GM19438 (cell line): Measurements from ENCODE around the gene CLOCK.
"Not testable (repeated sequence)": the region's sequence is repeated elsewhere in the genome, so short reads cannot be mapped to it uniquely, and the experiment has no call there.

ENCODE experiments used
- ATAC-seq: cut with Tn5 transposase; IDR thresholded peaks from one replicate; pipeline ENCODE4 v1.9.1; 2021; ENCODE audit warnings: low read depth; ENCODE audit not compliant: unreplicated experiment

Gene CLOCK, protein sequence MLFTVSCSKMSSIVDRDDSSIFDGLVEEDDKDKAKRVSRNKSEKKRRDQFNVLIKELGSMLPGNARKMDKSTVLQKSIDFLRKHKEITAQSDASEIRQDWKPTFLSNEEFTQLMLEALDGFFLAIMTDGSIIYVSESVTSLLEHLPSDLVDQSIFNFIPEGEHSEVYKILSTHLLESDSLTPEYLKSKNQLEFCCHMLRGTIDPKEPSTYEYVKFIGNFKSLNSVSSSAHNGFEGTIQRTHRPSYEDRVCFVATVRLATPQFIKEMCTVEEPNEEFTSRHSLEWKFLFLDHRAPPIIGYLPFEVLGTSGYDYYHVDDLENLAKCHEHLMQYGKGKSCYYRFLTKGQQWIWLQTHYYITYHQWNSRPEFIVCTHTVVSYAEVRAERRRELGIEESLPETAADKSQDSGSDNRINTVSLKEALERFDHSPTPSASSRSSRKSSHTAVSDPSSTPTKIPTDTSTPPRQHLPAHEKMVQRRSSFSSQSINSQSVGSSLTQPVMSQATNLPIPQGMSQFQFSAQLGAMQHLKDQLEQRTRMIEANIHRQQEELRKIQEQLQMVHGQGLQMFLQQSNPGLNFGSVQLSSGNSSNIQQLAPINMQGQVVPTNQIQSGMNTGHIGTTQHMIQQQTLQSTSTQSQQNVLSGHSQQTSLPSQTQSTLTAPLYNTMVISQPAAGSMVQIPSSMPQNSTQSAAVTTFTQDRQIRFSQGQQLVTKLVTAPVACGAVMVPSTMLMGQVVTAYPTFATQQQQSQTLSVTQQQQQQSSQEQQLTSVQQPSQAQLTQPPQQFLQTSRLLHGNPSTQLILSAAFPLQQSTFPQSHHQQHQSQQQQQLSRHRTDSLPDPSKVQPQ

DNA sequence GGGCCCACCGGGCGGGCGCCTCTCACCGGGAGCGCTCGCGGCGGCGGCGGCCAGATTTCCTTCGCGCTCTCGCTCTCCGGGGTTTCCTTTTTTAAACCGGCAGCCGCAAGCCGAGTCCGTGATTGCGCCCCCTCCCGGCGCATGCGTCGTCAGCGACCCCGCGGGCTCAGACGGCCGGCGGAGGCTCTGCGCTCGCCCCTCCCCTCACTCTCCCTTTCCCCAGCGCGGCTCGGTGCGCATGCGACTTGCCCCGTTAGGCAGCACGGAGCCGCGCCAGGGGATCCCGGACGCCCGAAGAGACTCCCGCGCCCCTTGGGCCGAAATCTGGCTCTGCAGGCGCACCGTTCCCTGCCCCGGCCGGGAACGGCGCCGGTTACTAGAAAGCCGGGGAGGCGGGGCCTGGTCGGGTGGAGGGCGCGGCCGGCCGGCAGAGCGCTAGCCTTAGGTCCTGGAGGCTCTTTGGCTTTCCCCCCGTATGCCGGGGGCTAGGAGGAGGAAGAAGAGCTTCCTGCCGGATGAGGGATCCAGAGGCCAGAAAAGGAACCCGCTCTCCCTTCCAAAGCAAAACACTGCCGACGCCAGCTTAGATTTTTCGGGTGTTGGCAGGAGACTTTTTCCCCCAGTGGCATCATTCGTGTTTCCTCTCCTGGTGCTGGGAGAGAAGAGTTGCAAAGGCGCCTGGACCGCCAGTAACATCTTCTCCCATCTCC lies at the start of gene CLOCK:
TSS of gene CLOCK (minus strand) at position 154 of the 710 bp plus-strand sequence. CDS start 64,124 bp downstream, outside the sequence.
- ATAC-seq, result peak; percentile 69

DNA sequence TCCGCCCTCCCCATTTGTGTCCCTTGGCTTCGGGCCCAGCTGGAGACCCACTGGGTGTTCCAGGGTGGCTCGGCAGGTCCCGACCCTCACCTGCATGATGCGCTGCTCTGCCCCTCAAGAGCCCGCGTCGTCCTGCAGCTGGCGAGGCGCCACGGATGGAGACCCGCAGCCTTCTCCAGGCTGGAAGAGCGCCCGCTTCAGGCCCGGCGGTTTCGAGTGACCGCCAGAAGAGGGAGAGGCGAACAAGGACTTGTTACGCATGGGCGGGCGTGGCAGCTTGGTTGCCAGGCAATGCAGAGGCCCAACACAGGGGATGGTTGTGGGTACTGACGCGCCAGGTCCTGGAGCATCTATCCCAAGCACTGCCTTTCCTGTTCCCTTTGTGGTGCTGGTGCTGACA lies 45.3 kb upstream of the CLOCK start, which contains the start of gene PDCL2:
TSS of gene PDCL2 (minus strand) at position 232 of the 400 bp plus-strand sequence. CDS start at position 96, 136 bp downstream.
- ATAC-seq, result no peak

DNA sequence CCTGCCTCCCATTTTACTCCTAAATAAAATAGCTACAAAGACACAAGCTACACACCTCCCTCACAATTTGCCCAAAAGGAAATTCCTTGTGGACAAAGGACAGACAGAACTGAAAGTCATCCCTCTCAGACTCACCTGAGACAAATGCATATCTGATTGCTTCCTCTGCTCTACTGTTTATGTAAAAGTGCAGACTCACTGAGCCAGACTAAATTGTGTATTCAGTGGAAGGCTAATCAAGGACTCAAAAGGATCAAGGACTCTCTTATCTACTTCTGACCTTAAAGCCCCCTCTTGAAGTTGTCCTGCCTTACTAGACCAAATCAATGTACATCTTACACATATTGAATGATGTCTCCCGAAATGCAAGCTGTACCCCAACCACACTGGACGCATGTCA lies 41.5 kb upstream of the CLOCK start:
- ATAC-seq, result no peak

DNA sequence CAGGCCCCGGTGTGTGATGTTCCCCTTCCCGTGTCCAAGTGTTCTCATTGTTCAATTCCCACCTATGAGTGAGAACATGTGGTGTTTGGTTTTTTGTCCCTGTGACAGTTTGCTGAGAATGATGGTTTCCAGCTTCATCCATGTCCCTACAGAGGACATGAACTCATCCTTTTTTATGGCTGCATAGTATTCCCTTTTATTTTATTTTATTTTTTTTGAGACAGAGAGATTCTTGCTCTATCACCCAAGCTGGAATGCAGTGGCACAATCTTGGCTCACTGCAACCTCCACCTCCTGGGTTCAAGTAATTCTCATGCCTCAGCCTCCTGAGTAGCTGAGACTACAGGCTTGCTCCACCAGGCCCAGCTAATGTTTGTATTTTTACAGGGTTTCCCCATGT lies 36.1 kb upstream of the CLOCK start:
- not testable (repeated sequence) for ATAC-seq

DNA sequence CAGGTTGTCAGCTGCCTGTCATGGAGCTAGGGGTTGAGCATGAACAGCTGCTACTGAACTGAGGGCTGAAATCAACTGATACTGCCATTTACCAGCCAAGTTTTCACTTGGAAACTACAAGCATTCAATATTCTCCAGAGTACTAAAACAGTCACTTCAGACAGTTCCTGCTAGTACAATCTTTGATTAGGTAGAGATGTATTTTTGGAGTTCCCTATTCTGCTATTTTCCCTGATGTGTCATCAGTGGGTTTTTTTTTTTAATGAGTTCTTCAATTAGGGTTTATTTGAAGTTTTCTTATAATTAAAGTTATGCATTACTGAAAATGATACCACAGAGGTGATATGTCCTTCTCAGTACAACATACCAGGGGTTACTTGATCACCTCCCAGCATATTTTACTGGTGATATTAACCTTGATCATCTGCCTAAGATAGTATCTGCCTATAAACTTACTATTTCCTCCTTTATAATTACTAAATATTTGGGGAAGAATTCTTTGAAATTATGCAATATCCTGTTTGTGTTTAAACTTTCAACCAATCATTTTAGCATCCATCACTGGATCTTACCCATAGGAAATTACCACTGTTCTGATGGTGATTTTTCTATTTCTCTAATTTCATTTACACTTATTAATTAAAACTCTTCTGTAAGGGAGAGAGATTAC lies 31.8 kb upstream of the CLOCK start:
- ATAC-seq, result no peak

DNA sequence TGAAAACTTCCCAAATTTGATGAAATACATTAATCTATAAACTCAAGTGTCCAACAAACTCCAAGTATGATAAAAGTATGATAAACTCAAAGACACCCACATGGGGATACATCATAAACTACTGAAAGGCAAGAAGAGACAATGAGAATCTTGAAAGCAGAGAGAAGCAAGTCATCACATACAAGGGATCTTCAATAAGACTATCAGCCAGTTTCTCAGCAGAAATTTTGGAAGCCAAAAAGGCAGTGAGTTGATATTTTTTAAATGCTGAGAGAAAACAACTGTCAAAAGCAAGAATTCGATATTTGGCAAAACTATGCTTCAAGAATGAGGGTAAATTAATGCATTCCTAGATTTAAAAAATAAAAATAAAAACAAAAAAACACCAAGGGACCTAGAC lies 28.8 kb upstream of the CLOCK start:
- ATAC-seq, result no peak

DNA sequence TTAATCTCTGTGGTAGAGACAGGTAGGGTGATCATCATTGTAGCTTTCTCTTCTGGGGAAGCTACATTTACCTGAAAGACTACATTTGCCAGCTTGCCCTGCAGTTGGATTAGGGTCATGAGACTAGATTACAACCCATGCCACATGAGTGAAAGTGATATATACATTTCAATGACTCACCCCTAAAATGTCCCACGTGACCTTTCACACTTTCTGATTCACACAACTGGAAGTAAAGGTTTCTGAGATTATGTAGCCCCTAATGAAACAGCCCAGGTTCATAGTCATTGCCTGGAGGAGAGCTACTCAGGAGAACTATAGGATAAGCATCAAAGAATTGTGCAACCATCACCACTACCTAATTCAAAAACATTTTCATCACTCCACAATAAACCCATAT lies 27.5 kb upstream of the CLOCK start:
- no peak for ATAC-seq

DNA sequence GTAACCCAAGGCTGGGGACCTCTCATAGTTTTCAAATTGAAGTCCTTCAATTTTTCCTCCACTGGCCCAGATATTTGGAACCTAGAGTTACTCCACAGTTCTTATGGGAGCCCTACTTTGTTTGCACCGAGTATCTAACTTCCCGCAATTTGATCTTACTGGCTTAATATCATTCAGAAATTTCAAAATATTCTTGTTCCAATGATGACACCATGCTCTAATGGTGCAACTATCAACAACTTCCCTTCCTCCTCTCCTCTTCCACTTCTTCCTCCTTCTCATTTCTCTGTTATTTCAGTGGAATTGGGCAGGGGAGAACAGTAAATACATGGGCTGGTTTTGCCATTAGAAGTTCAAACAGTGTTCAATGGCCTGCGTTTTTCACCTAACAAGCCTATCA lies 25.1 kb upstream of the CLOCK start:
- no peak for ATAC-seq

DNA sequence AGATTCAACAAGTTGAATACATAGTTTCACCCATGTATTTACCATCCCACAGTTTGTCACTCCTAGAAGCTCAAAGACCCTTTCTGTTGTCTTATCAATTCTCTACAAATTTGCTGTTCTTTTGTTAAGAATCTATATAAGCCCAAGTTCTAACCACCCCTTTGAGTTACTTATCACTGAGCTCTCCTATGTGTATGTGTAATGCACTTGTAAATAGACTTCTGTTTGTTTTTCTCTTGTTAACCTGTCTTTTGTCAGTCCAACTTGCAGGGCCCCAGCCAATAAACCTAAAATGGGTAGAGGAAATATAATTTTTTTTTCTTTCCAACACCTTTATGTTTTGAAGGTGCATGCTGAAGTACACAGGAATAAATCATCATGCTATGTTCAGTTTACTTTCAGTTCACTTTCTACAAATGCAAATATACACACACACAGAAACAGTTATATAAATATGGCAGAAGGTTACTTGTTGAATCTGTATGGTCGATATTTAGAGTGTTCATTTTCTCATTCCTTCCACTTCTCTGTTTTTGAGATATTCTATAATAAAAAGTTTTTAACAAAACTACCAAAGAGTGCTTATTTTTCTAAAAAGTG lies 22.3 kb upstream of the CLOCK start:
- ATAC-seq, result no peak

DNA sequence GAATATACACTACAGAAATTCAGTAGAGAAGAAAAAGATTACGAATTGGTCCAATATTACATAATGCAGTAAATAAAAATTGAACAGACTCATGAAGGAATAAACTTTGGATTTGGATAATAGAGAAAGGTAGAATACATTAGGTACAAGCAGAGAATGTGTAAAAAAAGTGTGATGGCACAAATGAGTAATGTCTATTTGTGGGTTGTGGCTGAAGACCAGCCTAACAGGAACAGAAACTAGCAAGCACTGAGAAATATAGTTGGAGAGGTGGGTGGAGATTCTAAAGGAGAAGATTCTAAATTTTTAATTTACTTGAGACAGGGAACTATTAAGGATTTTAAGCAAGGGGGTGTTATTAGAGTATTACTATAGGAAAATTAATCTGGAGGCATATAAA lies 15.2 kb upstream of the CLOCK start:
- peak; percentile 98 for ATAC-seq

DNA sequence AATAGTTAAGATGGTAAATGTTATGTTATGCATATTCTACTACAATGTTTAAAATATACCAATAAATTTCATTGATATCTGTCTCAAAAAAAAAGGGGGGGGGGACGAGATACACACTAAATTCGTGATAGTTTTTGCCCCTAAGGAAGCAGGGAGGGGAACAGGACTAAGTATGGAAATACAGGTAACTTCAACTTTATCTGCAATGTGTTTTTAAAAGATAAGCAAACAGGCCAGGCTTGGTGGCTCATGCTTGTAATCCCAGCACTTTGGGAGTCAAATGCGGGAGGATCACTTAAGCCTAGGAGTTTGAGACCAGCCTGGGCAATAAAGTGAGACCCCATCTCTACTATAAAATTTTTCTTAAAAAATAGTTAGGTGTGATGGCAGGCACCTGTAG lies 13.4 kb upstream of the CLOCK start:
- no peak for ATAC-seq

DNA sequence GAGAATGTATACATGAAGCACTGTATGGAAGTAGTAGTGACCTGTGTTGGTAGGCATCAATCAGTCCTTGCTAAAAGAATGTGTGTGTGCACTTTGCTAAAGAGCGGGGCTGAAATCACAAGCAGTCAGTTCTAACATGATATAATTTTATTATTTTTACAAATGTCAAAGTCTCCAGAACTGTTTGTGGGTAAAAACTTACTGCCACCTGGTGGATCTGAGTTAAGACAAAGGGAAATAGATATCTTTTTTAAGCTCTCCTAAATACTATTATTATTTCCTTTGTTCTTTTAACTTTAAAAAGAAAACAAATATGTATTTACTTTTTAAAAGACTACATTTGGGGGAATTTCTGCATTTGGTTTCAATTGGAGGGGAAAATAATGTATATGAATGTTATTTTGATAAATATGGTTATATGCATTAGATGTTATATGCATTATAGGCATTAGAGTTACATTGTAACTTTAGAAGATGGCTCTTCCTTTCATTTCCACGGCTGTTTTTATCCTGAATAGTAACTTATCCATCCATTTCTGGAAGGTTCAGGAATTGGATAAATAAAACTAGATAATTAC lies 7.8 kb upstream of the CLOCK start:
- ATAC-seq, result no peak

DNA sequence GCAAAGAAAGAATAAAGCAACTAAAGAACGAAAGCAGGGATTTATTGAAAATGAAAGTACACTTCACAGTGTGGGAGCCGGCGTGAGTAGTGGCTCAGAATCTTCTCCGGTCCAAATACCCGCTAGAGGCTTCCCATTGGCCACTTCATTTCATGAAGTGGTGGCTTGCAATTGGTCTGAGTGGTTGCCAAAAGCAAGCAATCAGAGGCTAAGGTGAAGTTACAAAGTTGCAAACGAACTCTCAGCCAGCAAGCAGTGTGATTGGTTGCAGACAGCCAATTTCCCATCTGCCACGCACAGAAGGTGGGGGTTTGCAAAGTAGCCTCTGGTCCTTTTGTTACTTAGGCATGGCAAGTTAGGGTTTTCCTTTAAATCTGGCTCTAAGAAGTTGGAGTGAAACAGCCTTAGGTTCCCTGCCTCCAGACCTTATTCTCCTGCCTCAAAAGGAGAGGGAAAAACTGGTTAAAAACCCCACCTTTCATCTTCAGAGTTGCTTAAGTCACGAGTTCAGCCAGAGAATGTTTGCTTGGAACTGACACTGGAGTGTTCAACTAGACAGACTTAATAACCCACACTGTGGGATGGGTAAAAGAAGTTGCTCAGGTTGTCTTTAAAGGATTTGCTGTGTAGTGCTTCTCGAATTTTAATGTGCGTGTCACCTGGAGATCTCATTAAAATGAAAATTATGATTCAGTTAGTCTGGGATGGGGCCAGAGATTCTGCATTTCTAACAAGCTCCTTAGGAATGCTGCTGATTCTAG lies 6.9 kb upstream of the CLOCK start:
- ATAC-seq, result no peak

DNA sequence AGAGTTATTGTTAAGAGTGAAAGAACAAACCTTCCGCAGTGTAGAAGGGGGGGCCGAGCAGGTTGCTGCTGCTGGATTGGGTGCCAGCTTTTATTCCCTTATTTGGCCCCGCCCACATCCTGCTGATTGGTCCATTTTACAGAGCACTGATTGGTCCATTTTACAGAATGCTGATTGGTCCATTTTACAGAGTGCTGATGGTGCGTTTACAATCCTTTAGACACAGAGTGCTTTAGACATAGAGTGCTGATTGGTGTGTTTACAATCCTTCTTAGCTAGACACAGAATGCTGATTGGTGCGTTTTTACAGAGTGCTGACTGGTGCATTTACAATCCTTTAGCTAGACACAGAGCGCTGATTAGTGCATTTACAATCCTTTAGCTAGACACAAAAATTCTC lies 5.3 kb upstream of the CLOCK start:
- ATAC-seq, result not testable (repeated sequence)

DNA sequence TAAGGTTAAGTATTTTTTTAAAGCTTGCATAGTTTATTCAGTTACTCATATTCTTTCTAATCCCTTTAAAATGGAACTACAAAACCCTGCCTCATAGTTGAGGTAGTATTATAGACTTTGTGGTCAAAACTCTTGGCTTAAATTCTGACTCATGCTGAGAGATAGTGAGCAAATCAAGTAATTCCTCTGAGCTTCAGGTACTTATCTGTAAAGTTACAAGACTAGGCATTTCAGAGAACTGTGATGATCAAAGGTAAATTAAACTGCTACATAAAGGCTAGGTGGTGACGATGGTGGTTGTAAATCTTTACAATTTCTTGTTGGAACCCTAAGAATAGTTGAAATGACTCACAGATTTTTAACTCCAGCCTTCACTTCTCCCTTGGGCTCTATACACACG lies 3.2 kb upstream of the CLOCK start:
- no peak for ATAC-seq

DNA sequence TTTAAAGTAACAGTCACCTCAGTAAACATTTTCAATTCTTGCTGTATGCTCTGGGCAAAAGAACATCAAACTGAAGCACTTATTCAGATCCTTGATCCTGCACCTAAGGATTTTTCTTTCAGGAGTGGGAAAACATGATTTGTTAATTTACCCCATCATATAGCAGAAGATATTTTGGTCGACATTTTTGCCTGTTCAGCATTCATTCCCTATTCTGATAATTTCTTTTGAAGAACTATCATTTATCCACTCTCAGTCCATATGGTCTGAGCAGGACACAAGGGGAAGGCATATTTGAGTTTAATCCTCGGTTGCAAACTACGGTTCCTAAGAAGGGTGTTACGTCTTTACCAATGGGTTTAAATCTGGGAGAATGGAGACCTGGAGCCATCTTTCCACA lies 1.2 kb upstream of the CLOCK start:
- ATAC-seq, result no peak

DNA sequence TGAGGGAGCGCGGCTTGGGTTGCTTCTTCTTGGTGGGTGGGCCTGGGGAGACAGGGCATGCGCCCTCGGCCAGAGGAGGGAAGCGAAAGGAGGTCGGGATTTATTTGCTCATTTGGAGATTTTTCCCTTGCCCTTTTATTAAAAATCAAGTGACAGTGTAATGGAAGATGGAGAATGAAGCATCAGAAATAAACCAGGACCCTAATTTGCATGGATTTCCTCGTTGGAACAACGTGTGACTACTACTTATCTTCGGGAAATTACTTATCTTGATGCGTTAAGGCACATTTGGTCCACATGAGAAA lies 709 bp upstream of the CLOCK start:
- no peak for ATAC-seq

DNA sequence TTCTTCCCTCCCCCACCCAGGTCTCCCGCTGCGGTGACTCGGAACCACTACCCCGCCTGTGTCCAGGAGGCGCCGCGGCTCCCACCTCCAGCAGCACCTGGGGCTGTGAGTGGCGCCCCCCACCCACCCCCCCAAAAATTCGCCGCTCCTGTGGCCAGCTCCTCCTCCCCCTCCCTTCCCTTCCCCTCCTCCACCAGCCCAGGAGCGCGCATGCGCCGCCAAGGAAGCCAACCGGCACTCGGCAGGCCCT lies 278 bp downstream of the CLOCK start:
- peak; percentile 41 for ATAC-seq

DNA sequence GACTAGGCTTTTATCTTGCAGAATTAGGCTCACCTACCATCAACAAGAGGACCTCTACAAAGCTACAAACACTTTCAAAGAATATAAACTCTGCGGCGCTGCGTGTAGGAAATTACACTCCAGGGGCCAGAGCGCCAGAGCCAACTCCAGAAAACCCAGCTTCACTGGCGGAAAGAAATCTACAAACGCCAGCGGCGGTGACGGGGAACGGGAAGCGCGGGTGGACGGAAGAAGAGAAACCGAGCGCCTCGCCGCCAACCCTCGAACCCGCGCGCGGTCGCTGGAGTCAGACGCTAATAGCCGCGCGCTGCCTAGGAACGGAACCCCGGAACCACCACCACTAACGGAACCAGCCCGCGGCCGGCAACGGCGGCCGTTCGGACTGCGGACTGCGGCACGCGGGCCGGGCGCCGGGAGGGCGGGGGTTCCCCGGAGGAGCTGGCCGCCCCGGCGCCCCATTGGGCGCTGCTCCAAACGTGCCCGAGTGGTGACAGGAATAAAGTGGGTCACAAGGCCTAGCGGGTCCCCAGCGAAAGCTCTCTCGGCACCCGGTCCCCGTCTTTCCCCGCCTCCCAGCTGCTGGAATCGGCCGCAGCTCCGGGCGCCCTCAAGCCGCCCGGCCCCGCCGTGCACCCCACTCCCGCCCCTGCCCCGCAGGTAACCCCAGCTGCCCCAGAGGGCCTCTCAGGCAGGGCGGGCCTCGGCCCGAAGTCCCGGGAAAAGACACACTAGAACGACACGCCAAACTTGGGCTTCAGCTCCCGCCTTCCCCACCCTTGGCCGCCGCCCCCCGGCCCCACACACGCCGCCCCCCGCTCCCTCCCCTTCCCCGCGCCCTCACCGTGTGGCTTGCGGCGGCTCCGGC lies 836 bp downstream of the CLOCK start:
- peak; percentile 34 for ATAC-seq
